Islet of Langerhans (tissue), 1 donor: Measurements from ENCODE around the gene UPP1.

Experiments
- FAIRE-seq: peaks from one replicate; lab custom pipeline; 2011; peaks lifted over from hg19 to GRCh38; lab: Jason Lieb, UNC

The UPP1 gene

DNA sequence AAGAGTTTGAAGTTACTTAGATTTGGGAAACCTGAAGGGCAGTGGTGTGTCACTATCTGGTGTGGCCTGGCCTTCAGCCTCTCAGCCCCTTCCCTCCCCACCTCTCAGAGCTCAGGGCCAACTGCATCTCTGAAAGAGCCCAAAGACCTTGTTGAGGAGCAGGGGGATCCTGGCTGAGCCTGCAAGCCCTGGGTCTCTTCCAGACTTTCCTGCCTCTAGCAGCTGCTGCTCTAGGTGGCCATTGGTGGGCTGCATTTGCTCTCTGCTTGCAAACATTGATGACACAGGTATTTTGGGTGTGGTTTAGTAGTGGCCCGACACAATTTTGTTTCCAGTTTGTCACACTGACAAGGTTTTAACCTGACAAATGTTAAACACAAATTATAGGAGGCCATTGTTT lies 3.1 kb upstream of the UPP1 start:
- FAIRE-seq: no peak

DNA sequence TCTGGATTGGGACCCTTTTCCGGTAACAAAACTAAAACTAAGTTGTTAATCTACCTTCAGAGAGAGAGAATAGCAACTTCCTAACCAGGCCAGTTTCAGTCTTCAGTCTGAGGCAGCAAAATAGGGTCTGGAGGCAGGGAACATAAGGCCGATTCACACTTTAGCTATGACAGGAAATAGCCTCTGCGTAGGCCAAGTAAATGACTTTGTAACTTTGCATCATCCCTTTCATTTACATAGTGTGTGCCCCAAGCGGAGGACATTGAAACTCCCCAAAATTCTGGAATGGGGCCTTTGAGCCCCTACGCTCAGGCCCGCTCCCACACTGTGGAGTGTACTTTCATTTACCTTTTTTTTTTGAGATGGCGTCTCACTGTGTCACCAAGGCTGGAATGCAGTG lies 1.7 kb upstream of the UPP1 start:
- no peak for FAIRE-seq

DNA sequence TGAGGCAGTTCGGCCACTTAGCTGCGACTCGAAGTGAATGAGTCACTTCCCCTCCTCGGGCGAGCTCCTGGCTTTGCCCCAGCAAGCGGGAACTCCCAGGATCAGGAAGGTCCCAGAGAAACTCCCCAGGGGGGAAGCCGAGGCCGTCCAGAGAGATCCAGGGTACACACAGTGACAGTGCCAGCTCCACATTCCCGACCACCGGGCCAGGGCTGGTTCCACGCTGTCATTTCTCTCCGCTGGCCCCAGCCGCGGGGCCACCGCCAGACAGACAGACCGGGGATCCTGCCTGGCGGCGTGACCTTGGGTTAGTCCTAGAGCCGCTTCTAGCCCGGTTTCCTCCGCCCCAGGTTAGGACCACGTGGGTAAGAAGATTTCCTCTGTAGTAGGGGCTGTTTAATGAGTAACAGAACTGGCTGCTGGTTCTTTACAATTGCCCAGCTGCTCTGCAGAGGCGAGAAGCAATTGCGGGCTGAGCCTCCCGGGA lies 463 bp upstream of the UPP1 start:
- peak; percentile 30 for FAIRE-seq

DNA sequence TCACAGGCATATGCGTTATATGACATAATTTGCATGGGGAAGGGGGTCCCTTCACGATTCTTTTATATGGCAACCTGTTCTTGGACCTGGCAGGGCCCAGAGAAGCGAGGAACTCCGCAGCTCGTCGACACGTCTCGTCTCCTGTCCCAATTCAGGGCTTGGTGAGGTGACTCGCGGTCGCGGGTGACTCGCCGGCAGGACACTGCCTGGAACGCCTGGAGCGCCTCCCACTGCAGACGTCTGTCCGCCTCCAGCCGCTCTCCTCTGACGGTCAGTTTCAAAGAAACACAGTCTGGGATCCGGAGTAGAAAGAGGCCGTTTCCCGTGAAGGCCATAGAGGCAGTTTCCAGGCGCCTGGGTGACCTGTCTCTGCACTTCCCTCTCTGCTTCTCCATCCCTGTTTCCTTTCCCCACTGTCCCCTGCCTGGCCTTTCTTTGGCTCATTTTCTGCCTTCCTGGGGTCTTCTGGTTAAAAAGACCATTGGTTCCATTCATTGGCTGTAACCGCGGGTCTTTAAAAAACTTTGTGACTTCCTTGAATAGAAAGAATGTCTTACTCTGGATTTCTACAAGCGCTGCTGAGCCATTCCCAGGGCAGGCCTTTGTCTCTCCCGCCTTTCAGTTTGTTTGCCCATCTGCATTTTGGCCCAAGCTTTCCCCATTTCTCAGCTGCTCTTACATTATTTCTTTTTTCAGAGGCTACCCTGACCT lies 1.2 kb downstream of the UPP1 start:
- FAIRE-seq: no peak

DNA sequence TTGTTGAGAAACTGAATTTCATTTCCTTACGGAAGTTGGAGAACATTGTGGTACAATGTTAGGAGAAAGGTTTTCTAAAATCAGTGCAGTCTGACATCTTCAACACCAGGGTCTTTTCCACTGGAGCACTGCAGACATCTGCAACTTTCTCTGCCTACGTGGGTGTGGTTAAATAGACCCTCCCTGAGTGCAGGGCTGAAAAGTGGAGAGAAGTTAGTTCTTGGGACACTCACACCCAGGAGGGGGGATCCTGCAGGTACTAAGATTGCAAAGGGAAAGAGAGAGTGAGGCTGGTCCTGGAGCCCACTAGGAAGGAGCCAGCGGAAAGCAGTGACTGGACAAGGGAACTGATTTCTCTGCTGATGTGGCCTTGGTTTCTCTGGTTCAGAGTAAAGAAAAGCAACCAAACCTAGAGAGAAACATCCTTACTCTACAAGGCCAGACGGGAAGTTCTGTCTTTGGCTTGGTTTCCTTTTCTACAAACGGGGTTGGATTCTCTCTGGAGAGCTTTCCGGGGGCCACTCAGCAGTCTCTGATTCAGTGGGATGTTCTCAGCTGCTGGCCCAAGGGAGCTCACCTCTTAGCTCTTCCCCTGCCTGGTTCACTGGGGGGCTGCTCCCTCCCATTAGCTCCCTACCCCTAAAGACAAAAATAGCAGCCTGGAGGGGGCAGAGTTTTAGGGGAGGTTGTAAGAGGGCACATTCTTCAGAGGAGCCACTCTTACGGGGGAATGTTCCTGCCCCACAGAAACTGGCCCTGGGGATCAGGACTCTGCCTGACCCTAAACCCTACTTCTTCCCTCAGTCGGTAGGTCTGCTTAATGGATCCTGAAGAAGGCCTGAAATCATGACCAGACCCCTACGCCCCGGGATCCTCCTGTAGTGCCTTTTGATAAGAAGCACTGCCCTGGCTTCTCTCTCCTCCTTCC lies 2.7 kb downstream of the UPP1 start:
- no peak for FAIRE-seq

DNA sequence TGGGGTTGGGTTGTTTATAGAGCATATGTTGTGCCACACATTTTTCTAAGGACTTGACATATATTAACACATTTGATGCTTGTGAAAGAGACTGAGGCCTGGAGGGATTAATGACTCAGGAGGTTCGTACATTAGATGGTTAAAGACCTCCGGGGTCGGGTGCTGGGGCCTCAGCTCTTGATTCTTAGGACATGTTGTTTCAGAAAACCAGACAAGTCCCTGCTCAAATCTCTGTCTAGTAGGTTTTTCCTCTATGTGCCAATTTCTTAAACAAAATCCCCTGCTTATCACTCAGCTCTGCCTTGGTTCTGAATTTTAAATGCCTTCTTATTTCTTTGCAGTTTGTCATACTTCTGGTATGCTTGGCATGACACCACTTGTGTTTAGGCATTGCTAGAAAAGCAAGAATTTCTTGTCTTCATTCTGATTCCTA lies 5.8 kb downstream of the UPP1 start:
- FAIRE-seq: no peak

DNA sequence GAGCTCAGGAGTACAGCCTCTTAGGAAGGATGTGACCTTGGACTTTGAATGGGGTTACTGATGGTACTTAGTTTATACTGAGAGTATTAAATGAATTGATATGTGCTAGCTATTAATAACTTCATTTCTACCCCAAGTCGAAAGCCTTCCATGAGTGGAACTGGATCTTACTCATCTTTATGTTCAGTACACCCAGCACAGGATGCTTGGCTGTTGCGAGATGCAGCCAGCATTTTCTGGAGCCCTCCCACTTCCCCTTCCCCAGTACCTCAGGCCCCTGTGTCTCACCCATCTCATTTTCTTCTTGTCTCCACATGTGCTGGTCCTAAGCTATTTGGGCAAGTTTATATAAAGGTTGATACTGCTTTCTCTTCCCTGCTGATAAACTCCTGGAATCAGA lies 7.2 kb downstream of the UPP1 start:
- FAIRE-seq: no peak

DNA sequence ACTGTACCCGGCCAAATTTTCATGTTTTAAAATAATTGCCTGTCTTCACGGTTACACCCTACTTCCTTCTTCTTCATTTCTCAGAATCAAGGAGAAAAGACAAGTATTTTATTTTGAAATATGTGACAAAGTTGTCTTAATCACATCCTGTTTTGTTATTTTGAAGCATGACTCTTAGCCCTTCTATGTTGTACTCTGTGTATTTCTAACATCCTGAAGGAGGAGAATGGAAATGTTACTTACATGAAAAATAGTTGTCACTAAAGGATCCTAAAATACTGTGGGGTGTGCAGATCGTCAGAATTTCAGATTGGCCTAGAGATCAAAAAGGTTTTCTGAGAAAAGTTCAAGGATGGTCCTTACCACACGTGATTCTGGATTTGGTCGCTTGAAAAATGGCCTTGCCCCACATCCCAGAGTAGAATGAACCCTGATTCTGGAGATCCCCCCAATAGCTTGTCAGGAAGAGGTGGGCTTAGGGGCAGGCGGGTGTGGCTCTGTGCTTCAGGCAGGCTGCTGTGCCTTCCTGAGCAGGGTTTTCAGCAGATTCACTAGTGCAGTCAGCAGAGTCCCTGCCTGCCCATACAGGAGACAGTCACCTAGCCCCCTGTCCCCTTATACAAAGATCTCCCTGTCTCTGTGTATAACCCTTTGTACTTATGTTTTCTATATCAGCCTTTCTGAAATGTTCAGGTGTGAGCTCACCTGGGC lies 8.6 kb downstream of the UPP1 start:
- FAIRE-seq: no peak

DNA sequence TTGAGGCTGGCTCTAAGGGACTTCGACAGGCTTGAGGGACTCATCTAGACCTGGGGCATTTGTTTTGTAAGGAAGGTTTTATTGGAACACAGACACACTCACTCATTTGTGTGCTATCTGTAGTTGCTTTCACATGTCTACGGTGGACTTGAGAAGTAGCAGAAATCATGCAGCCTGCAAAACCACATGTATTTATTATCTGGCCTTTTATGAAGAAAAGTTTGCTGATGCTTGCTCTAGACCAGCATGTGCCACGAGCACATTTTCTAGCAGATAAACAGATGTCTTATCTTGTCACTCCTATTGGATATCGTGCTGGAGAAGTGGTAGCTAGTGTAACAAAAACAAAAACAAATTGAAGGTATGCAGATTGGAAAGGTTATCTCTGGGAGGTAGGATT lies 9.8 kb downstream of the UPP1 start:
- no peak for FAIRE-seq

DNA sequence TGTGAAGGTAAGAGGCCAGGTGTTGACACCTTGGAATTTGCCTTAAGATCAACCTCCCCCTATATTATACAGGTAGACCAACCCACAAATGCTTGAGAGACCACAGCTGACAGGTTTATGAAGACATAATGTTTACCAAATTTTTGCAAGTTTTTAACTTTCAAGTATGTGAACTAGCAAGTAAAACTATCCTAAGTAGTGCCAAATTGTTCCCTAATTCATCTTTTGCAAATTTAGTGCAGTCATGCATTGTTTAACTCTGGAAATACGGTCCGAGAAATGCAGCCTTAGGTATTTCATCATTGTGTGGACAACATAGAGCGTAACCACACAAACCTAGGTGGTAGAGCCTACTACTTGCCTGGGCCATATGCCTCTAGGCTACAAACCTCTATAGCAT lies 10.7 kb downstream of the UPP1 start:
- FAIRE-seq: no peak

DNA sequence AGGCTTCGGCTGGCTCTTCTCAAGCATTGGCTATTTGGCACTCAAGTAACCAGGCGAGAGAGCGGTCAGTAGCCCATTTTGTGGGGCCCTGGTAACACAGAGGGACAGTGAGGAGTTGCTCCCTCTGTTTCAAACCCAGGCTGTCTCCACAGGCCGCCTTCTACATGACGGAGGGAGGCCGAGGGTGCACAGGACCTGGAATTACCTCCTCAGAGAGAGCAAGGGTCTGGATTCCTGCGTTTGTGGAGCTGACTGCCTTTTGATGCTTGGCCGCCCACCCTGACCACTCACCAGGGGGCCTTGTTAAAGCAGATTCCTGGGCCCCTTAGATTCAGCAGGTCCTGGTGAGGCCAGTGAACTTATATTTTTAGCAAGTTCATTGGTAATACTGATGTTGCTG lies 12.3 kb downstream of the UPP1 start:
- FAIRE-seq: no peak

DNA sequence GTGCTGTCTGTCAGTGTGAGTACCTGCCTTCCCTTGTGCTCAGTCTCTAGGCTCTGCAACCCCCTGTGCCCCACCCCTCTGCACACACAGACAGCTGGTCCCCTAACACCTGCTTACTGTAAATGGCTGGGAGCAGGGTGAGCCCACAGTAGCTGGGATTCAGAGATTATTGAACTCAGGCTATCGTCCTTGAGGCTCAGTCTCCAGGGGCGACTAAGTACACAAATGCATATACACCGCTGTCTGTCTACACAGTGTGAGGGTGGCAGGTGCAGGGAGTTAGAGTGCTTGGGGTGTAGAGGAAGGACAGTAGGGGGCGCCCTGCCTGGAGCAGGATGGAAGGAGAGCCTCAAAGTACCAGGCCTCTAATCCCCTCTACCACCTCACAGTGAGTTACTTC lies 12.9 kb downstream of the UPP1 start:
- no peak for FAIRE-seq

DNA sequence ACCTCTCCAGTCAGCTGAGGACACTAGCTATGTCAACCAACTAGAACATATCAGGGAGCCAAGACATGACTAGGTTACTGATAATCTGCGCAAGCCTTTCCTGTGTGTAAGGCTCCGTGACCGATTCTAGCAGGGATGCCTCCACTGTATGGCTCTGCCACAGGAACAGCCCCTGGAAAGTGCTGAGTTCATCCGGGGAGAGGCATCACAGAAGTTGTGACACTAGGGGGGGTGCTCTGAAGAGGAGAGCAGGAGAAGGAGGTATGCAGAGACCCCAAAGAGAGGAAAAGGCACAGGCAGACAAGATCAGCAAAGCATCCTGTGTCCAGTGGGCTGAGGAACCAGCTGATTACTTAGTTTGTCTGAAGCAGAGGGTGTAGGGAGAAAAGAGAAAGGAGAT lies 13.5 kb downstream of the UPP1 start:
- FAIRE-seq: no peak

DNA sequence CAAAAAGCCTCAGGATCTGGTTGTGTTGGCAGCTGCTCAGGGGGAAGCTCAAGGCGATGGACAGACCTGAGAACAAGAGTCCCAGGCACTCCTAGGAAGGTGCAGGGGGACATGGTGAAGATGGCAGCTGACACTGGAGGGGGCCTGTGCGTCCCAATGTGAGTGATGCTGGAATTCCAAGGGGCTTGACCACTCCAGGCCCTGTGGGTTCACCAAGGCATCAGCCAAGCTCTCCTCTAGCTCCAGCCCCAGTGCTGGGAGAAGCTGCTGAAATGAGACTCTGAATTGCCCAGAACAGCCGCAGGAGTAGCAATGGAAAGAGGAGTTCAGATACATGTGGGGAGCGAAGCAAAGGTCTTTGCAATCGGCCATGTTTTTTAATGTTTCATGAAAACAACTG lies 16.0 kb downstream of the UPP1 start:
- no peak for FAIRE-seq

DNA sequence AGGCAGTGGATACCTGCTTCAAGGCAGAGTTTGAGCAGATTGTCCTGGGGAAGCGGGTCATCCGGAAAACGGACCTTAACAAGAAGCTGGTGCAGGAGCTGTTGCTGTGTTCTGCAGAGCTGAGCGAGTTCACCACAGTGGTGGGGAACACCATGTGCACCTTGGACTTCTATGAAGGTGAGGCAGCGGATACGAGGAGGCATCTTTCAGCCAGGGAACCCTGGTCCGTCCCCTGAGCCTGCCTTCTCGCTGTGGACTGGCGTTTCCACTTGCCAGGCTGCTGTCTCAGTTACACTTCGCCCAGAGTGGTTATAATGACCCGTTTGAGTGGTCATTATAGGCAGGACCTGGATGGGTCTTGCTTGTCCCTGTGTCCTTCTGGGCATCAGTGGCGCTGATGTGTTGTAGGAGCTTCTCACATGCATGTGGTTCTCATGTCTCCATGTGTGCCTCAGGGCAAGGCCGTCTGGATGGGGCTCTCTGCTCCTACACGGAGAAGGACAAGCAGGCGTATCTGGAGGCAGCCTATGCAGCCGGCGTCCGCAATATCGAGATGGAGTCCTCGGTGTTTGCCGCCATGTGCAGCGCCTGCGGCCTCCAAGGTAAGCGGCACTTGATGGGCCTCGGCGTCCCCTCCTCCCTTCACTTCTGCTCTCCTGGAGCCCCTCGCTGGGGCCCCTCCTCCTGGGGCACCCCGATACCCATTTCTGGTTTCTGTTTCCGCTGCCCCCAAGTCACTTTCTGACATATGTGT lies 18.0 kb downstream of the UPP1 start:
- no peak for FAIRE-seq

DNA sequence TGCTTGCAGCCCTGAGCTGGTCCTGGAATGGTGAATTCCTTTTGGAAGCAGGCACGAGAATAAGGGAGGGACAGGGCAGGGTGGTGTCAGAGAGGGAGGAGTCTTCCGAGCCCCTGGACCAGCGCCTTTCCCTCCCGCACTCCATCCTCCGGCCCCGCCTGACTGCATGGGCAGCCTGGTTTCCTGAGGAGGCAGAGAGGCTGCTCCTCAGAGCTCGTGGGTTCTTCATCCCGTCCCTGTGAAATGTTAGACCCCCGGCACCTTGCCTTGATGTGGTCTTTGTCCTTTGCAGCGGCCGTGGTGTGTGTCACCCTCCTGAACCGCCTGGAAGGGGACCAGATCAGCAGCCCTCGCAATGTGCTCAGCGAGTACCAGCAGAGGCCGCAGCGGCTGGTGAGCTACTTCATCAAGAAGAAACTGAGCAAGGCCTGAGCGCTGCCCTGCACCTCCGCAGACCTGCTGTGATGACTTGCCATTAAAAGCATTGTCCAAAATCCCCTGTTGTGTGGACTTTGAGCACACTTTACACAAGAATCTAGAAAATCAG lies 18.9 kb downstream of the UPP1 start:
- FAIRE-seq: no peak

DNA sequence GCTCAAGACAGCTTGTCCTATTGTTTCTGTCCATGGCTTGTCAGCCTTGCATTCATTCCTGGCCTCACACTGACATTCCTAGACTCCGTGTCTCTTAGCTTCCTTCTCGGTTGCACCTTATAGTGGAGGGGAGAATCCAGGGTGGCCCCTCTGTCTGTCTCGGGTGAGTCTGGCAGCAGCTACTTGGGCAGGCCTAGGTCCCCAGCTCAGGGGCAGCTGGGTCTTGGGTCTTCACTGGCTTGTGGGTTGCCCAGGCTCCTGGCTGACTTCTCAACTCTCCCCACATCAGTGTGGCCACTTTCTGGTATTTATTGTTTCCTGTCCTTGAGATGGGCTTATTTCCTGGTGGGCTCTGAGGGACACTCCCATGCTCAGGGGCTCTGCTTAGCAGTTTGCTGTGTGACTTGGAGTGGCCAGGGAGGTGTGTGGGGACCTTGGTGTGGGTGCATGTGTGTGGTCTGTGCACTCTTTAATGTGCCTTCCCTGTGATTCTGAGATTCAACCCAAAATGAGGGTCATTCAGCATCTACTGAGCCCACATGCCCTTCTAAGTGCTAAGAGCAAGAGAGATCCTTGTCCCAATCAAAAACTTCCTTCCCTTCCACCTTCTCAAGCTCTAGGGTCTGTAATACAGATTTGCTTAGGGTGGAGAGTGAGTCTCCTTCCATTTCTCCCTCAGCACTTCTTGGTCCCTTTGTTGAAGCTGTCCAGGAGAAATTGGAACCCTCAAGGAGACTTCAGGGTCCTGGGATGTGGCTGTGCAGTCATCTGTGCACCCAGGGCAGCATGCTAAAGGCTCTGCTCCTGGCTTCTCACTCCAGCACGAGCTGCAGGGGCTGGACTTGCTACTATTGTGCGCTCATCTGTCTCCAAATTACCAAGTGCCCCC lies 20.1 kb downstream of the UPP1 start:
- FAIRE-seq: no peak

DNA sequence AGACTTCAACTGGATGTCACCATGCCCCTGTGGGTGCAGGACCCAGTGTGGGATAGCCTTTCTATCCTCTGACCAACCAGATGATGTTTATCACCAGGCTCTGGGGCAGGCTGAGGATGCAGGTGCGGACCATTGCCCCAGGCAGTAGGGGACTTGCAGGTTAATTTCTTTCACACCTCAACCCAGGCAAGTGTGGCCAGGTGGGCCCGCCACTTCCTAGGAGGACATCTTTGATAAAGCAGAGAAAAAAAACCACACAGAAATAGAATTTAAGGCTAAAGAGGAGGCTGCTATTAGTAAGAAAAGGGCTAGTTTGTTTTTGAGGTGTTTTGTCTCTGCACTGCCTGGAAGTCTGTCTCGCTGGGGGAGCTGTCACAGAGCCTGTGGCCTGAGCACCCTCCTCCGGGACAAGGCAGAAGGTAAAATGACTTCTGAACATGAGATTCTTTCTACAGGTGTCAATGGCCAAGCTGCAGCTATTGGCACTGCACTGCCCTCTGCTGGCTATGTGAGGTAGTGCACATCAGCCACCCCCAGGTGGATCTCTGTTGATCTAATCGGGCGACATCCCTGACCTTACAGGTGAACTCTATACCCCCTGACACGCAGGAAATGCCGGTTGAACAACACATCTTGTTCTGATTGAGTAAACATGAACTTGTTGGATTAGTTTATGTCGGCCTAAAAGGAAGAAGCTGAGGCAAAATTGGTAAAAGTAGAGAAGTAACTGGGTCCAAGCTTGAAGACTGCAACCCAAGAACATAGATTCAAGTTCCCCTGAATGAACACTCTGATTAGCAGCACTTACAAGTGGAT lies 21.0 kb downstream of the UPP1 start:
- FAIRE-seq: peak; percentile 88

DNA sequence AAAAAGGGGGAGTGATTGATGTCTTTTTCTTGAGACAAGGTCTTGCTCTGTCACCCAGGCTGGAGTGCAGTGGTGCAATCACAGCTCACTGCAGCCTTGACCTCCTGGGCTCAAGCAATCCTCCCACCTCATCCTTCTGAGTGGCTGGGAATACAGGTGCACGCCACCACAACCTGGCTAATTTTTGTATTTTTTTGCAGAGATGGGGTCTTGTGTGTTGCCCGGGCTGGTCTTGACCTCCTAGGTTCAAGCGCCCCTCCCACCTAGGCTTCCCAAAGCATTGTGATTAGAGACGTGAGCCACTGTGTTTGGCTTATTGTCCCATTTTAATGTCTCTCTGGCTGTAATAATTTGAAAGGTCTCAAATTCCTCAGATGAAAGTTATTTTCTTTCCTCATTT lies 21.8 kb downstream of the UPP1 start:
- FAIRE-seq: no peak

DNA sequence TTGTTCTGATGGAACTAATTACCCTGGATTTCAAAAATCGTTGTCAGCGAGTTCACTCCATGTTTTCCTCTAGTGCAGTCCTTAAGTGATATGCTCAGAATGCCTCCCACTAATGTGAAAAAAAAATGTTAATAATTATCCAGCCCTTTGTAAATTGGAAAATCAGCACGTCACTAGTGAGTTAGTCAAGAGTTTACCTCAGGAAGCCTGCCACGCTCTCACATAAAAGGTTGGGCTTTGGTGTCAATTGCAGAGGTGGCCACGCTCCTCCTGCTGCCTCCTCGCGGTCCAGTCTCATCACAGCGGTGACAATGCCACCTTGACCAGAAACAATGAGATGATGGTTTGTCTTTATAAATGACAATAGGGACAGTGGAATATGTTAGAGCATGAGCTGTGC lies 22.5 kb downstream of the UPP1 start:
- FAIRE-seq: no peak
